ENCODE measurements around the gene YOD1.

DNA sequence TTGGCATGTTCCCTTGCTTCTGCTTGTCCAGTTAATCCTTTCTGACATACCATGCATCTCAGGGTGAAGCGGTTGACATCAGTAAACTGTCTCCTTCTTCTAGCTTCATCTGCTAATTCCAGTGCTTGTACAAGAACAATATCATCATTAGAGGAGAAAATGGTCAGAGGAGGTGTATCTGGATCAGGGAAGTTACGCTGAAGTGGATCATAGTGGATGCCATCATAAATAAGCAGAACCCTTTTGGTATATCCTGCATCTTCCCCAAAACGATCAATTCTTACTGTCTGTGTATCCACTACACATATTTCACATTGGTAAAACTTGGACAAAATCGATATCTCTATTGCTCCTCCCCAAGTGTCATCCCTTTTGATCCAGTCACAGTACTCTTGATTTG is 2.0 kb downstream of the YOD1 start:
- TF ChIP-seq POLR2A (IDR thresholded peaks at IDR 0.05) (no peak), POLR2AphosphoS5 (IDR thresholded peaks at IDR 0.05) (no peak)
- TF ChIP-seq, protein P1, sequence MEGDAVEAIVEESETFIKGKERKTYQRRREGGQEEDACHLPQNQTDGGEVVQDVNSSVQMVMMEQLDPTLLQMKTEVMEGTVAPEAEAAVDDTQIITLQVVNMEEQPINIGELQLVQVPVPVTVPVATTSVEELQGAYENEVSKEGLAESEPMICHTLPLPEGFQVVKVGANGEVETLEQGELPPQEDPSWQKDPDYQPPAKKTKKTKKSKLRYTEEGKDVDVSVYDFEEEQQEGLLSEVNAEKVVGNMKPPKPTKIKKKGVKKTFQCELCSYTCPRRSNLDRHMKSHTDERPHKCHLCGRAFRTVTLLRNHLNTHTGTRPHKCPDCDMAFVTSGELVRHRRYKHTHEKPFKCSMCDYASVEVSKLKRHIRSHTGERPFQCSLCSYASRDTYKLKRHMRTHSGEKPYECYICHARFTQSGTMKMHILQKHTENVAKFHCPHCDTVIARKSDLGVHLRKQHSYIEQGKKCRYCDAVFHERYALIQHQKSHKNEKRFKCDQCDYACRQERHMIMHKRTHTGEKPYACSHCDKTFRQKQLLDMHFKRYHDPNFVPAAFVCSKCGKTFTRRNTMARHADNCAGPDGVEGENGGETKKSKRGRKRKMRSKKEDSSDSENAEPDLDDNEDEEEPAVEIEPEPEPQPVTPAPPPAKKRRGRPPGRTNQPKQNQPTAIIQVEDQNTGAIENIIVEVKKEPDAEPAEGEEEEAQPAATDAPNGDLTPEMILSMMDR (IDR thresholded peaks at IDR 0.05): no peak

Measured in sigmoid colon (tissue), 4 donors.